Vagina (tissue), 2 donors: ENCODE data around the gene COL28A1. TPM values are rescaled to one million over a fixed set of nuclear protein-coding genes. Genes with fewer than 3 reads are reported as not detected.

Source experiments
- DNase-seq, 2 donors: peaks; one replicate each; pipeline ENCODE4 v3.0.0-alpha.2; 2017; ENCODE audit errors: extremely low spot score in 2 of 2
- H3K27ac ChIP-seq: fragments of 200-600 bp; sonication (generic); one replicate; pipeline ENCODE4 v1.5.1; 2019
- H3K27me3 ChIP-seq: fragments of 200-600 bp; sonication (generic); one replicate; pipeline ENCODE4 v1.5.1; 2019
- H3K36me3 ChIP-seq, 2 donors: fragments of 200-600 bp; sonication (generic); one replicate each; pipeline ENCODE4 v1.5.1; 2017 to 2019
- H3K4me1 ChIP-seq: fragments of 200-600 bp; sonication (generic); one replicate; pipeline ENCODE4 v1.5.1; 2019
- H3K4me3 ChIP-seq, 2 donors: fragments of 200-600 bp; sonication (generic); 1 replicate in 1 of 2; 2 replicates in 1 of 2; pipeline ENCODE4 v1.5.1; 2016 to 2019
- H3K9me3 ChIP-seq: fragments of 200-600 bp; sonication (generic); one replicate; pipeline ENCODE4 v1.5.1; 2019
- CTCF ChIP-seq, 3 experiments: fragments of 450-650 bp in 2 of 3; fragments of 200-600 bp in 1 of 3; sonication (generic) in 1 of 3; IDR thresholded peaks; one replicate each; pipeline ENCODE4 v1.5.1; 2017 to 2019; ENCODE audit warnings: antibody characterized with exemption in 3 of 3, mild to moderate bottlenecking in 2 of 3, moderate library complexity in 2 of 3
- POLR2A ChIP-seq, 2 donors: fragments of 450-650 bp; IDR thresholded peaks; one replicate each; pipeline ENCODE4 v1.6.1; 2017; ENCODE audit warnings: antibody characterized with exemption in 2 of 2, mild to moderate bottlenecking in 2 of 2, moderate library complexity in 2 of 2
- POLR2AphosphoS5 ChIP-seq, 2 donors: sonication (generic); formaldehyde crosslinking; IDR thresholded peaks; one replicate each; pipeline ENCODE4 v1.9.0; 2017; ENCODE audit warnings: antibody characterized with exemption in 2 of 2, mild to moderate bottlenecking in 2 of 2, low read depth in 1 of 2; ENCODE audit not compliant: insufficient read depth in 1 of 2
- intact Hi-C: fragments of 100-400 bp; cut with DNase I; formaldehyde crosslinking; loops from one replicate; pipeline ENCODE4 v1.15.1; 2023
- total RNA-seq: library from RNA; depleted of rRNA; stranded (reverse); fragments of >200 nt; gene quantifications from one replicate; pipeline ENCODE4 v1.2.3, GENCODE V29; 2016

The COL28A1 gene
- total RNA-seq, 1 donor from 2014 or later = 5.4 TPM

GRCh38 chr7:7548407-7548806 lies 12.7 kb upstream of the COL28A1 start:
- no peak for TF ChIP-seq CTCF (IDR thresholded peaks at IDR 0.05)
- no peak for TF ChIP-seq POLR2AphosphoS5 (IDR thresholded peaks at IDR 0.05; ENCODE audit: insufficient read depth in 1 of 2, low read depth in 1 of 2)
- TF ChIP-seq POLR2A (IDR thresholded peaks at IDR 0.05) = no peak
- intact Hi-C loops = no loop called here
- no peaks in the 10 kb centered on the region for H3K9me3 ChIP-seq

GRCh38 chr7:7542251-7542835 lies 6.7 kb upstream of the COL28A1 start:
- Histone ChIP-seq H3K4me1 (no peaks in the 10 kb centered on the region), H3K9me3 (no peaks in the 10 kb centered on the region), H3K4me3 (no peak overlapping the region), H3K36me3 (no peaks in the 10 kb centered on the region), H3K27me3 (no peaks in the 10 kb centered on the region), H3K27ac (no peak overlapping the region)
- intact Hi-C loops = loop anchor here (5.0 kb wide), 1 partner anchor 440 kb away; no protein-coding TSS in a partner anchor
- TF ChIP-seq POLR2A (IDR thresholded peaks at IDR 0.05) (no peak), POLR2AphosphoS5 (IDR thresholded peaks at IDR 0.05; ENCODE audit: insufficient read depth in 1 of 2, low read depth in 1 of 2) (no peak)
- no peak for DNase-seq

More at GRCh38 chr7:7548407-7548806, 12.7 kb upstream of the COL28A1 start:
- Histone ChIP-seq H3K4me3 (no peak overlapping the region), H3K27me3 (no peaks in the 10 kb centered on the region), H3K4me1 (peaks cover 3% of the 10 kb centered on the region), H3K36me3 (no peaks in the 10 kb centered on the region), H3K27ac (no peak overlapping the region)
- DNase-seq = no peak

GRCh38 chr7:7539711-7540110 lies 4.0 kb upstream of the COL28A1 start:
- Histone ChIP-seq H3K27me3 (no peaks in the 10 kb centered on the region), H3K4me3 (no peak overlapping the region), H3K9me3 (no peaks in the 10 kb centered on the region)

GRCh38 chr7:7539152-7539551 lies 3.5 kb upstream of the COL28A1 start:
- H3K4me3 ChIP-seq = no peak overlapping the region
- no peaks in the 10 kb centered on the region for H3K9me3 ChIP-seq
- no peak overlapping the region for H3K27ac ChIP-seq
- intact Hi-C loops = no loop called here
- H3K27me3 ChIP-seq = no peaks in the 10 kb centered on the region
- H3K36me3 ChIP-seq = no peaks in the 10 kb centered on the region
- no peak for DNase-seq
- no peaks in the 10 kb centered on the region for H3K4me1 ChIP-seq
- TF ChIP-seq POLR2AphosphoS5 (IDR thresholded peaks at IDR 0.05; ENCODE audit: insufficient read depth in 1 of 2, low read depth in 1 of 2) = no peak
- no peak for TF ChIP-seq POLR2A (IDR thresholded peaks at IDR 0.05)
- TF ChIP-seq CTCF (IDR thresholded peaks at IDR 0.05) = no peak

More at GRCh38 chr7:7539711-7540110, 4.0 kb upstream of the COL28A1 start:
- no peak for TF ChIP-seq CTCF (IDR thresholded peaks at IDR 0.05)
- no peak for TF ChIP-seq POLR2A (IDR thresholded peaks at IDR 0.05)
- TF ChIP-seq POLR2AphosphoS5 (IDR thresholded peaks at IDR 0.05; ENCODE audit: insufficient read depth in 1 of 2, low read depth in 1 of 2) = no peak
- Histone ChIP-seq H3K4me1 (no peaks in the 10 kb centered on the region), H3K27ac (no peak overlapping the region), H3K36me3 (no peaks in the 10 kb centered on the region)
- no peak for DNase-seq
- intact Hi-C loops = loop anchor here (5.0 kb wide), 1 partner anchor 437 kb away; no protein-coding TSS in a partner anchor

GRCh38 chr7:7537711-7538110 lies 2.0 kb upstream of the COL28A1 start:
- no peak for DNase-seq
- Histone ChIP-seq H3K36me3 (no peaks in the 10 kb centered on the region), H3K27ac (no peak overlapping the region), H3K4me3 (no peak overlapping the region), H3K9me3 (no peaks in the 10 kb centered on the region), H3K27me3 (no peaks in the 10 kb centered on the region), H3K4me1 (no peaks in the 10 kb centered on the region)
- TF ChIP-seq CTCF (IDR thresholded peaks at IDR 0.05) = no peak
- TF ChIP-seq POLR2AphosphoS5 (IDR thresholded peaks at IDR 0.05; ENCODE audit: insufficient read depth in 1 of 2, low read depth in 1 of 2) = no peak
- TF ChIP-seq POLR2A (IDR thresholded peaks at IDR 0.05) = no peak
- intact Hi-C loops = no loop called here
